NCI-H69 (cell line): ENCODE results near the gene SIVA1.
"Not testable (repeated sequence)": the region's sequence is repeated elsewhere in the genome, so short reads cannot be mapped to it uniquely, and the experiment has no call there.

ENCODE experiments used
- DNase-seq: peaks from one replicate; lab custom pipeline; 2025; lab: John Stamatoyannopoulos, UW

Gene SIVA1

GRCh38 chr14:104721505-104722431 lies 31.2 kb upstream of the SIVA1 start:
- no peak for DNase-seq

GRCh38 chr14:104722938-104723650 lies 29.9 kb upstream of the SIVA1 start:
- no peak for DNase-seq

- peak; percentile 68 for DNase-seq
These were observed 29.1 kb upstream of the SIVA1 start, which contains the start of gene ADSS1 for GRCh38 chr14:104723651-104724406. ADSS1 (plus strand) TSS chr14:104724229; CDS start chr14:104724271, 42 bp downstream.

GRCh38 chr14:104724407-104724980 lies 28.5 kb upstream of the SIVA1 start:
- DNase-seq, result peak; percentile 43

GRCh38 chr14:104724981-104725771 lies 27.8 kb upstream of the SIVA1 start:
- peak; percentile 43 for DNase-seq

- DNase-seq, result no peak
These were observed 27.0 kb upstream of the SIVA1 start for GRCh38 chr14:104725772-104726548.

- no peak for DNase-seq
These were observed 26.1 kb upstream of the SIVA1 start for GRCh38 chr14:104726600-104727451.

- DNase-seq, result no peak
These were observed 24.3 kb upstream of the SIVA1 start for GRCh38 chr14:104728631-104729030.

- DNase-seq, result not testable (repeated sequence)
These were observed 23.6 kb upstream of the SIVA1 start for GRCh38 chr14:104729176-104729834.

- DNase-seq, result no peak
These were observed 23.1 kb upstream of the SIVA1 start for GRCh38 chr14:104729835-104730181.

- DNase-seq, result no peak
These were observed 22.5 kb upstream of the SIVA1 start for GRCh38 chr14:104730487-104730886.

- peak; percentile 56 for DNase-seq
These were observed 21.3 kb upstream of the SIVA1 start for GRCh38 chr14:104731320-104732294.

GRCh38 chr14:104732355-104732804 lies 20.6 kb upstream of the SIVA1 start:
- peak; percentile 39 for DNase-seq

- no peak for DNase-seq
These were observed 19.8 kb upstream of the SIVA1 start for GRCh38 chr14:104732931-104733681.

- no peak for DNase-seq
These were observed 18.8 kb upstream of the SIVA1 start for GRCh38 chr14:104734051-104734587.

GRCh38 chr14:104734601-104734990 lies 18.4 kb upstream of the SIVA1 start:
- no peak for DNase-seq
